Anterior cingulate cortex (tissue), 58 donors: ENCODE results near the gene TNFRSF6B.
A peak's percentile ranks its signal among the peaks of the same experiment; 100 is the strongest.

Experiments
- DNase-seq, 58 donors: peaks; one replicate each; lab custom pipeline; 2025; lab: John Stamatoyannopoulos, UW

TNFRSF6B gene

GRCh38 chr20:63682384-63683139, 13.9 kb upstream of the TNFRSF6B start:
- DNase-seq = peak in 37 of 58 donors; percentile 7 to 84 (median 43)

- DNase-seq = no peak
Observed at GRCh38 chr20:63685269-63686026, 11.0 kb upstream of the TNFRSF6B start.

- DNase-seq = no peak
Observed at GRCh38 chr20:63686094-63686491, 10.4 kb upstream of the TNFRSF6B start.

DNA sequence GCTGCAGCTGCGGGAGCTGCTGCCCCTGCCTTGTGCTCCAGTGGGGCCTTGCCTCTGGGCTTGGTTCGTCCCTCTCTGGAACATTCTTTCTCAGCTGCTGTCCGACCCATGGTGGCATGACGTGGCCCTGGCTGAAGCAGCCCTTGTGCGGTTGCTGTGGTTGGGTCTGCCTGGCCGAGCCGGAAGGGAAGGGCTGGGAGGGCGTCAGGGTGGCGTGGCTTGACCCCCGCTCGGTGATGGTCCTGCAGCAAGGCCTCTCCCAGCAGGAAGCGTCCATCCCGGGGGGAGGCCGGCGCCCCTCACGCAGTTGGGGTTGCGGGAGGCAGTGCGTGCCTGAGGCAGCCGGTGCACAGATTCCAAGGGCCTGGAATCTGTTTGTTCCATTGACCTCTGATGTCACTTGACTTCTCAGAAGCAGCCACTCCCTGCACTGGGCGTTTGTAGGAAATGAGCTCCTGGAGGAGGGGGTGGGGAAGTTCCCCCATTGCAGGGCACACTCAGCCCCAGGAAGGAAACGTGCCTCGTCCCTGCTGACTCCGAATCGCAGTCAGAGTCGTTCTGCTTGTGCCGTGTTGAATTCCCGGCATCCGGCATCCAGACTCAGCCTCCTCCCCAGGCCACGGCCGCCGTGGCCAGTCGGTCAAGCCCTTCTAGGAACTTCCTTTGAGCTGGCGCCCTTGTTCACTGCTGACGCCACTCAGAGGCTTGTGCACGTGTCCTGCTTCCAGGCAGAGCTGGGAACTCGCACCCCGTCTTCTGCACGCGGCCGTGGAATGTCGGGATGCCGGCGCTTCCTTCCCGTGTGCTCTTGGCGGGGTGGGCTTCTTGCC, 9.7 kb upstream of the TNFRSF6B start:
- peak in 2 of 58 donors; percentile 19 to 23 for DNase-seq

- DNase-seq = no peak
Observed at GRCh38 chr20:63687419-63688178, 8.9 kb upstream of the TNFRSF6B start.

- peak in 1 of 58 donors; percentile 33 for DNase-seq
Observed at GRCh38 chr20:63688228-63689045, 8.0 kb upstream of the TNFRSF6B start.

DNA sequence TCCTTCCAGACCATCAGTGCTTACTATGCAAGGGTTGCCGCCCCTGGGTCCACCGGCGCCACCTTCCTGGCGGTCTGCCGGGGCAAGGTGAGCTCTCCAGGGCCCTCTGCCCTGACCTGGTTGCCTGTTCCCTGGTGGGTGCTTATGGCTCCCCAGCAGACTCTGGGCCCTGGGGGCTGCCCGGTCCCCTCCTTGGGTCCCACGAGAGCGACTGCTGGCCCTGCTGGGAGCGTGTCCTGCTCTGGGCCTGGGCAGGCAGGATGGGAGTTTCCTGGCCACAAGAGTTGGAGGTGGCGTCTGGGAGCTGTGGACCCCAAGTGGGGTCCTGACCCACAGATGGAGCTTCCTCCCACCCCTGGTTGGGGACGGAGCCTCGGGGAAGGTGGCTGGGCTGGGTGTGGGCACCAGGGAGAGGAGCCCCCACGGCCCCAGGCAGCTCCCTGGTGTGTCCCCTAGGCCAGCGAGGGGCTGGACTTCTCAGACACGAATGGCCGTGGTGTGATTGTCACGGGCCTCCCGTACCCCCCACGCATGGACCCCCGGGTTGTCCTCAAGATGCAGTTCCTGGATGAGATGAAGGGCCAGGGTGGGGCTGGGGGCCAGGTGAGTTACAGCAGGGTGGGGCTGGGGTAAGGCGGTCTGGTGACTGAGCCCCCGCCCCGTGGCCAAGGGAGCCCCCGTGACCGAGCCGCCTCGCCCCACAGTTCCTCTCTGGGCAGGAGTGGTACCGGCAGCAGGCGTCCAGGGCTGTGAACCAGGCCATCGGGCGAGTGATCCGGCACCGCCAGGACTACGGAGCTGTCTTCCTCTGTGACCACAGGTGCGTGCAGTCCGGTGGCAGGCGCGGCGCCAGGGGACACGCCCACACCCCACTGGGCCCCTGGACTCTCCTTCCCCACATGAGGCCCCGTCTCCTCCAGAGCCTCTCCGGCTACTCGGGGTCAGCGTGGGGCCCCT, 7.1 kb upstream of the TNFRSF6B start:
- no peak for DNase-seq

GRCh38 chr20:63690003-63690897, 6.2 kb upstream of the TNFRSF6B start:
- DNase-seq = no peak

GRCh38 chr20:63690898-63691710, 5.3 kb upstream of the TNFRSF6B start:
- no peak for DNase-seq

- no peak for DNase-seq
Observed at GRCh38 chr20:63691711-63692435, 4.6 kb upstream of the TNFRSF6B start.

DNA sequence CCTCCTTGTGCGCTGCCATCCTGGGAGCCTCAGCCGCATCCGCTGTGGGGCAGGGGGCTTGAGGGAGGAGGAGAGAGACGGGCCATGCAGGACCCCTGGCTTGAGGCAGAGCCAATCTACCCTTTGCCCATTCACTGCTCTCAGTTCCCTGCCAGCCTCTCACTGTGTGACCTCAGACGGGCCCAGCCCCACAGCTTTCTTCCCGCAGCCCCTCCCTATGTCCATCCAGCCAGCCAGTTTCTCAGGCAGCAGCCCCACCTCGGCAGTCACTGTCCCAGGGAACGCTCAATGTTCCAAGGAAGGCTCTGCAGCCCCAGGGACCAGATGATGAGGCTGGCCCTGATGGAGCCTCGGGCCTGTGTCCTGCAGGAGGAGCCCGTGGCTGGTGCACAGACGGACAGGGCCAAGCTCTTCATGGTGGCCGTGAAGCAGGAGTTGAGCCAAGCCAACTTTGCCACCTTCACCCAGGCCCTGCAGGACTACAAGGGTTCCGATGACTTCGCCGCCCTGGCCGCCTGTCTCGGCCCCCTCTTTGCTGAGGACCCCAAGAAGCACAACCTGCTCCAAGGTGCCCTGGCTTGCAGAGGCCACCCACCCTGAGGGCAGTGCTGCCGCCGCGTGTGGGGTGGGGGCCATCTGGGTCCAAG, 3.9 kb upstream of the TNFRSF6B start:
- no peak for DNase-seq

GRCh38 chr20:63693083-63693732, 3.2 kb upstream of the TNFRSF6B start:
- DNase-seq = peak in 5 of 58 donors; percentile 20 to 50 (median 33)

DNA sequence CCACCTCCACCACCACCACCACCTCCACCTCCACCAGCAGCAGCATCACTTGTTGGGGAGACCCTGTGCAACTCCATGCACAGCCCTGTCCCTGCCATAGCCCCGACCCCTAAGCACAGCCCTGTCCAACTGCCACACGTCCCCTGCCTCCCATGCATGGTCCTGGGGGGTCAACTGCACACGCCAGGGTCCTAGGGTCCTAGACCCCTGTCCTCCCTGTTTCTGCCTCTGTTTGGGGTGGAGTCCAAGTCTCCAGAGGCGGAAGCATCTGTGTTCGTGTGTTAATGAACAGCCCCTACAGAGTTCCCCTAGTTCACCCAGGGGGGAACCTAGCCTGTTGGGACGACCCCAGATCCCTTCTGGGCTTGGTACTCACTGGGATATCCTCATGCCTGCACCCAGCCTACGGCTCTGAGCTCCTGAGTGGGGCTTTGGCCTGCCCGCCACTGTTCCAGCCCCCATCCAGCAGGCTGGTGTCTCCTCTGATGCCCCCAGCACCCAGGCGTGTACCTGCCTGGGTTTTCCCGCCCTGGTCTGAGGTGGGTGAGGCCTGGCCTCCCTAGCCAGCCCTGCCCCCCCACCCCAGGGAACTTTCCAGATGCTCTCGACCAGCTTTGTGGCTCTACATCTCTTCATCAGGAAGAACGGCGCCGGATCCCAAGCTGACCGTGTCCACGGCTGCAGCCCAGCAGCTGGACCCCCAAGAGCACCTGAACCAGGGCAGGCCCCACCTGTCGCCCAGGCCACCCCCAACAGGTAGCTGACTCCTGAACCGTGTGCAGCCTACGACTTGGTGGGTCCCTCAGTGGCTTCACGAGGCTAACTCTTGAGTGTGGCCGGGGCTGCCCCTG, 2.5 kb upstream of the TNFRSF6B start:
- DNase-seq = no peak
